Natural killer cell (primary cell): ENCODE results near the gene FBXW2. TPM values are rescaled to one million over a fixed set of nuclear protein-coding genes. Genes with fewer than 3 reads are reported as not detected.
"Not testable (repeated sequence)": the region's sequence is repeated elsewhere in the genome, so short reads cannot be mapped to it uniquely, and the experiment has no call there.

Experiments
- ATAC-seq, 3 donors: fragments of 150-1000 bp in 2 of 3; fragments of 200-7000 bp in 1 of 3; cut with Tn5 transposase; 1 replicate in 1 of 3; 2 replicates in 2 of 3; pipeline ENCODE4 v1.10.0; 2021; ENCODE audit warnings: mild to moderate bottlenecking in 2 of 3, moderate library complexity in 2 of 3
- DNase-seq, 2 donors: peaks; one replicate each; pipeline versions ENCODE4 v3.0.0 to v3.0.0-alpha.2; 2013 to 2021; ENCODE audit warnings: mixed read lengths in 1 of 2
- H3K27ac ChIP-seq: one replicate; pipeline ENCODE4 v1.5.1; 2013; ENCODE audit warnings: mild to moderate bottlenecking, low read length
- H3K27me3 ChIP-seq: one replicate; pipeline ENCODE4 v1.6.1; 2013; ENCODE audit warnings: low read length; ENCODE audit not compliant: control insufficient read depth, insufficient read depth
- H3K36me3 ChIP-seq: one replicate; pipeline ENCODE4 v1.6.1; 2013; ENCODE audit warnings: low read length; ENCODE audit not compliant: control insufficient read depth, insufficient read depth
- H3K4me1 ChIP-seq: one replicate; pipeline ENCODE4 v1.6.1; 2013; ENCODE audit warnings: low read length; ENCODE audit not compliant: control insufficient read depth, insufficient read depth
- H3K4me3 ChIP-seq: one replicate; pipeline ENCODE4 v1.5.1; 2013; ENCODE audit warnings: low read length
- H3K9me3 ChIP-seq: one replicate; pipeline ENCODE4 v1.6.1; 2013; ENCODE audit warnings: low read length; ENCODE audit not compliant: control insufficient read depth, insufficient read depth
- H3K27ac Mint-ChIP-seq, 2 donors: one replicate each; pipeline ENCODE4 v1.8.0; 2022; ENCODE audit warnings: mild to moderate bottlenecking in 2 of 2, mixed read lengths in 2 of 2, moderate library complexity in 1 of 2
- H3K27me3 Mint-ChIP-seq, 2 donors: one replicate each; pipeline ENCODE4 v1.8.0; 2022; ENCODE audit warnings: low read depth in 2 of 2, mixed read lengths in 2 of 2
- H3K36me3 Mint-ChIP-seq: one replicate; pipeline ENCODE4 v1.8.0; 2022; ENCODE audit warnings: mixed read lengths
- H3K4me1 Mint-ChIP-seq, 2 donors: one replicate each; pipeline ENCODE4 v1.8.0; 2022; ENCODE audit warnings: mixed read lengths in 2 of 2
- H3K4me3 Mint-ChIP-seq: one replicate; pipeline ENCODE4 v1.8.0; 2022; ENCODE audit warnings: mild to moderate bottlenecking, moderate library complexity, mixed read lengths
- H3K9me3 Mint-ChIP-seq, 2 donors: one replicate each; pipeline ENCODE4 v1.8.0; 2022; ENCODE audit warnings: mixed read lengths in 2 of 2
- WGBS: methylation state at CpG from one replicate; pipeline ENCODE4 v1.1.7; 2013; ENCODE audit warnings: missing lambda C conversion rate; ENCODE audit not compliant: insufficient coverage; 5-methylcytosine and 5-hydroxymethylcytosine counted together
- intact Hi-C: fragments of 100-400 bp; cut with micrococcal nuclease; formaldehyde crosslinking; loops from one replicate; pipeline ENCODE4 v1.14.2; 2022
- total RNA-seq, 4 donors: library from RNA; stranded (reverse); fragments of 120-200 nt in 1 of 4; gene quantifications; one replicate each; pipeline versions ENCODE4 v1.2.3 to v1.2.4, GENCODE V29; 2013 to 2022
- TF ChIP-seq, protein P1 (sequence below): fragments of 200-600 bp; IDR thresholded peaks from one replicate; pipeline ENCODE4 v1.8.0; 2022; ENCODE audit warnings: antibody characterized with exemption

Gene FBXW2
- total RNA-seq, 3 donors from 2014 or later (not counting 1 experiment from before 2014, with no cell fraction given), result 88.3 to 122 (median 92.6) TPM

GRCh38 chr9:120815075-120815474 is 21.9 kb upstream of the FBXW2 start:
- H3K4me3 Mint-ChIP-seq, result no peak overlapping the region
- DNase-seq, result no peak
- no peaks in the 10 kb centered on the region for H3K4me1 Mint-ChIP-seq
- intact Hi-C loops, result no loop called here
- Histone ChIP-seq H3K9me3 (no peaks in the 10 kb centered on the region), H3K4me3 (no peak overlapping the region), H3K36me3 (peaks cover 30% of the 10 kb centered on the region), H3K27ac (no peak overlapping the region), H3K27me3 (no peaks in the 10 kb centered on the region), H3K4me1 (no peaks in the 10 kb centered on the region)
- H3K27ac Mint-ChIP-seq, result no peak overlapping the region
- 90% methylated on average over 4 of the region's 4 CpGs for WGBS
- H3K27me3 Mint-ChIP-seq, result no peaks in the 10 kb centered on the region
- no peak for ATAC-seq
- TF ChIP-seq, protein P1, sequence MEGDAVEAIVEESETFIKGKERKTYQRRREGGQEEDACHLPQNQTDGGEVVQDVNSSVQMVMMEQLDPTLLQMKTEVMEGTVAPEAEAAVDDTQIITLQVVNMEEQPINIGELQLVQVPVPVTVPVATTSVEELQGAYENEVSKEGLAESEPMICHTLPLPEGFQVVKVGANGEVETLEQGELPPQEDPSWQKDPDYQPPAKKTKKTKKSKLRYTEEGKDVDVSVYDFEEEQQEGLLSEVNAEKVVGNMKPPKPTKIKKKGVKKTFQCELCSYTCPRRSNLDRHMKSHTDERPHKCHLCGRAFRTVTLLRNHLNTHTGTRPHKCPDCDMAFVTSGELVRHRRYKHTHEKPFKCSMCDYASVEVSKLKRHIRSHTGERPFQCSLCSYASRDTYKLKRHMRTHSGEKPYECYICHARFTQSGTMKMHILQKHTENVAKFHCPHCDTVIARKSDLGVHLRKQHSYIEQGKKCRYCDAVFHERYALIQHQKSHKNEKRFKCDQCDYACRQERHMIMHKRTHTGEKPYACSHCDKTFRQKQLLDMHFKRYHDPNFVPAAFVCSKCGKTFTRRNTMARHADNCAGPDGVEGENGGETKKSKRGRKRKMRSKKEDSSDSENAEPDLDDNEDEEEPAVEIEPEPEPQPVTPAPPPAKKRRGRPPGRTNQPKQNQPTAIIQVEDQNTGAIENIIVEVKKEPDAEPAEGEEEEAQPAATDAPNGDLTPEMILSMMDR, result no peak
- H3K36me3 Mint-ChIP-seq, result peaks cover 29% of the 10 kb centered on the region
- H3K9me3 Mint-ChIP-seq, result no peaks in the 10 kb centered on the region

DNA sequence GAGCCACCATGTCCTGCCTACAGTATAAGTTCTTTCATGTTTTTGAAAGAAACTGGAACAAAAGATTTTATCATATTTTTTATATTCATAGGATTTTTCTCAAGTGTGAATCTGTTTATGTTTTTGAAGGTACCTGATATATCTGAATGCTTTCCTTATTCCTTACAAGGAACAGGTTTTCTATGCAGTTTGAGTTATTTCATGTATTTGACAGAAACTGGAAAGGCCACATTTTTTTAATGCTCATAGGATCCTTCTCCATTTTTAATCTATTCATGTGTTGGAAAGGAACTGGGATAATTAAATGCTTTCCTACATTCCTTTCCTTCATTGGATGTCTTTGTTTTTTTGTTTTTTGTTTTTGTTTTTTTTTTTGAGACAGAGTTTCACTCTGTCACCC is 15.7 kb upstream of the FBXW2 start:
- peaks cover 58% of the 10 kb centered on the region for H3K36me3 Mint-ChIP-seq
- no peaks in the 10 kb centered on the region for H3K27me3 Mint-ChIP-seq
- peaks cover 15 to 23% of the 10 kb centered on the region in 2 donors for H3K9me3 Mint-ChIP-seq

GRCh38 chr9:120807607-120808379 is 14.6 kb upstream of the FBXW2 start:
- no peaks in the 10 kb centered on the region for H3K4me1 Mint-ChIP-seq
- Histone ChIP-seq H3K4me1 (no peaks in the 10 kb centered on the region), H3K27me3 (no peaks in the 10 kb centered on the region), H3K9me3 (peaks cover 27% of the 10 kb centered on the region), H3K4me3 (no peak overlapping the region), H3K27ac (no peak overlapping the region), H3K36me3 (no peaks in the 10 kb centered on the region)
- TF ChIP-seq, protein P1, result no peak
- peaks cover 15 to 23% of the 10 kb centered on the region in 2 donors for H3K9me3 Mint-ChIP-seq
- DNase-seq (no peak), ATAC-seq (no peak)
- no peak overlapping the region for H3K27ac Mint-ChIP-seq
- H3K4me3 Mint-ChIP-seq, result no peak overlapping the region
- intact Hi-C loops, result no loop called here
- peaks cover 58% of the 10 kb centered on the region for H3K36me3 Mint-ChIP-seq
- H3K27me3 Mint-ChIP-seq, result no peaks in the 10 kb centered on the region

More for the DNA sequence above, 15.7 kb upstream of the FBXW2 start:
- Histone ChIP-seq H3K9me3 (peaks cover 27% of the 10 kb centered on the region), H3K27me3 (no peaks in the 10 kb centered on the region), H3K27ac (no peak overlapping the region), H3K36me3 (no peaks in the 10 kb centered on the region), H3K4me3 (no peak overlapping the region), H3K4me1 (no peaks in the 10 kb centered on the region)
- ATAC-seq (no peak), DNase-seq (no peak)
- intact Hi-C loops, result no loop called here
- Mint-ChIP-seq H3K4me3 (no peak overlapping the region), H3K4me1 (no peaks in the 10 kb centered on the region), H3K27ac (no peak overlapping the region)
- TF ChIP-seq, protein P1, result no peak

GRCh38 chr9:120804784-120805363 is 11.7 kb upstream of the FBXW2 start:
- H3K4me1 ChIP-seq, H3K4me1 Mint-ChIP-seq, H3K27ac ChIP-seq, H3K4me3 ChIP-seq, ATAC-seq, H3K27me3 Mint-ChIP-seq, H3K27ac Mint-ChIP-seq, intact Hi-C loops, H3K27me3 ChIP-seq, H3K4me3 Mint-ChIP-seq, DNase-seq, H3K36me3 ChIP-seq: not testable (repeated sequence)
- Mint-ChIP-seq H3K36me3 (peaks cover 50% of the 10 kb centered on the region), H3K9me3 (peaks cover 15 to 23% of the 10 kb centered on the region in 2 donors)
- peaks cover 27% of the 10 kb centered on the region for H3K9me3 ChIP-seq
- 89% methylated on average over 2 of the region's 3 CpGs for WGBS
